Islet precursor cell (in vitro differentiated cells): ENCODE measurements around the gene SORBS1.

Experiments used
- DNase-seq: peaks from one replicate; pipeline ENCODE4 v3.0.0-alpha.2; 2018

The SORBS1 gene

DNA sequence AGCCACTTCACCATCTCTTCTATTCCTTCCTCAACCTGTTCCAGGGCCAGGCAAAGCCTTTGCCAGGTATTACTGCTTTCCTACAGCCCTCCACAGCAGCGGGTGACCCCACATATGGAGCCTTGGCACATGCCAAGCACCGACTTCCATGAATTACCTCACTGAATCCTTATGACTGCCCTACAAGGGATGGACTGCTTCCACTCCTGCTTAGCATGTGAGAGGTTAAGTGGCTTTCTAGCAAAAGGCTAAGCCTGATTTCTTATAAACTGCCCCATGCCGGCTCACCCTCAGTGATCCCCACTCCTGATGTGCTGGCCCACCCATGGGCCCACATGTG lies 226.4 kb downstream of the SORBS1 start:
- DNase-seq, result peak; percentile 26

DNA sequence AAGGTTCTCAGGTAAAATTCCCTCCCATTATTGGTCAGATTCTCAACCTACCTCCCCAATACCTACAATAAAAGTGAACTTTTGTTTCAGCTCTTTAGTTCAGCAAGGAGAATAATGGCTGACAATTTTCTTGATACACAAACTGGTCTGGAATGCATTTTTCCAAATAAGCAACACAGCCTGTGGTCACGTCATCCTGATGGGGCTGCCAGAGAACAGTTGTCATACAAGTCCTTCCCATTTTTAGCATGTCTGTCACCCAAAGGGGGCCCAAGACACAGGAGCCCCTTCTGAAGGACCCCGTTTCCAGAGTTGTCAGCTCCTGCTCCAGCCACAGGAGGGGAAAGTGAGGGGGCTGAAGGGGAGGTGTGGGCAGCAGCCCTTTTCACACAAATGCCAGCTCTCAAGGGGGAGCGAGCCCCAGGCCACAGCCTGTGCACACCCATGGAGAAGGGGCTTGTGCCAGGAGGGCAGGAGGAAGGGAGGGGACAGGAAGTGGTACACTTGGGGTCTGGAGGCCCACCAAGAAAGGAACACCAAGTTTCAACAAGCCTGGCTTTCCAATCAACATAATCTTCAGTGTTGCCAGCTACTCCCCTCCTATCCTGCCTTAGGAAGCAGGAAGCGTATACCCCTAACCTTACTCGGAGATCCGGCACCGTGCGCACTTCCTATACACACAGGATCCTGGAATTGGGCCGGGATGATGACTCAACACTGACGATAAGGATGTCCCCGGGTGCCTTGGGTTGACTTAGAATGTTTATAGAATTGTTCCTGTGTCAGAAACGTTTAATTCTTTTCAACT lies 227.0 kb downstream of the SORBS1 start:
- DNase-seq, result peak; percentile 41

DNA sequence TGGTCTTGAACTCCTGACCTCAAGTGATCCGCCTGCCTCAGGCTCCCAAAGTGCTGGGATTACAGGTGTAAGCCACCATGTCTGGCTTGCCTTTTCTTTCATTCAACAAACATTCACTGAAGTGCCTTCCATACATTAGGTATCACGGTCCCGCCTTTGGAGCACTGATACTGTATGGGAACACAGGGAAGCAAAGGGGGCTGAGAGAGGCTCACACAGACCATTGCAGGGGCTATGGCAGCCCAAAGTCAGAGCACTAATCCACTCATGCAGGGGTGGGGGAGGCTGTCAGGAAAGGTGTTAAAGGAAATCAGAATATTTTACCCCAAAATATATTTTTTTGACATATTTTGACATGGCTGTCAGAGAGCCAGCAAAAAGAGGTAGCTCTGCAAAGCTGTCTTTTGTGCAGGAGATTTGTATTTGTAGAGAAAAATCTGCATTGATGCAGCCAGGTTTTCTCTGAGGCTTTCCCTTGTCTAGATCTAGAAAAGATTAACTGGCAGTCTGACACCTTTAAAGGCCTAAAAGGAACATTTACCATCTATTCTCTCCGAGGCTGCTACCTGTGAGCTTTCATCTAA lies 228.4 kb downstream of the SORBS1 start:
- no peak for DNase-seq

DNA sequence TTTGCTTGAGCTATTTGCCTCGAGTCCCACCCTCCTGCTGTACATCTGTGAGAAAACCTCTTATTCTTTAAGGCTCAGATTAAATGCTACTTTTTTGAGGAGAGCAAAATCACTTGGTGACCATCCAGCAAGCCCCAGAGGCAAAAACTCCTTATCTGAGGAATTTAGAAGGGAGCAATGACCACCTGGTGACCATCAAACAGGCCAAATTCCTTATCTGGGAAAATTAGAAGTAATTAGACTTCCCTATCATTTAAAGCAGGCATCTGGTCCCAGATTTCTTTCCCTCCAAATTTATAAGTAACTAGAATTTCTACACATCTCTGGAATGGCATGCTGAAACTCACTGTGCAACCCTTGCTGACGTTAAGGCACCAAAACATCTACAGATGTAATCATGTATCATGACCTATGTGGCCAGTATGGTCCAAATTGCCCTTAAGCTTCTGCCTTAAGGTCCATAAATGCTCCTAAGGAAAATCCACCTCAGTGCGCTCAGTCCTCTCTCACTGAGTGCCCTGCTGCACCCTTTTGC lies 229.5 kb downstream of the SORBS1 start:
- DNase-seq, result no peak

- no peak for DNase-seq
Measured at GRCh38 chr10:95330966-95331453, 230.2 kb downstream of the SORBS1 start.

GRCh38 chr10:95329296-95329695 lies 231.9 kb downstream of the SORBS1 start:
- DNase-seq, result no peak

DNA sequence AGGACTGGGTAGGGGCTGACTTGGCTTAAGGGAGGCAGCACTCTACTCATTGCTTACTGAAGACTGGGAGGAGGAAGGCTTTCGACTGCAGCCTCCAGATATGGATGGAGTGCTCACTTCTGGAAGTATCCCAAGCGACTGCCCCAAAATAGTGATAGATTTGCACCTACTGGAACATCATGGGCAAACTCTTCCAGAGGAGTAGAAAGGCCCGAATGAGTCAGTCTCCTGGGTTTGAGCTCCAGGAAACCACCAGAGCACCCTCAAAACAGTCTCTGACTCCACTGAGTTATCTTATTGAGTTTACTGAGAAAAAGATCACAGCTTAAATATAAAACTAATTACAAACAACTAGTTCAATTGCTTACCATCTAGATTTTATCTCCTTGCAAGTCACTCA lies 233.2 kb downstream of the SORBS1 start:
- no peak for DNase-seq

- no peak for DNase-seq
Measured at GRCh38 chr10:95327367-95327766, 233.8 kb downstream of the SORBS1 start.

GRCh38 chr10:95326396-95326795 lies 234.8 kb downstream of the SORBS1 start:
- DNase-seq, result no peak

DNA sequence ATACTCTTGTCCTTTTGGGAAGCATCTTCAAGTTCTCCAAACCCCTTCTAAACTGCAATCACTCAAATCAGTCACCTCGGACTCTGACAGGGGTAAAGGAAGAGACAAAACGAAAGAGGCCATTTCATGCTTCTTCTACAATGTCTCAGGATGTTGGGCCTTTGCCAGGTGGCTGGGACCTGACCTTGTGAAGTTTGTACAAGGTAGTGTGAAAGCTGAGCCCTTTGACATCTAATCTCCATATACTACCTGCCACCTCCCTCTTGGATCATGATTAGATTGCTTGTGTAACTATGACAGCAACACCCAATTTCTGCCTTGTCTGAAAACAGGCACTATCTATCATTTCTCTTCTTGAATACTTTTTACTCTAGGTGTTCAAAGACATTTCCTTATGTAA lies 235.3 kb downstream of the SORBS1 start:
- DNase-seq, result no peak

- no peak for DNase-seq
Measured at GRCh38 chr10:95324436-95325268, 236.5 kb downstream of the SORBS1 start.

DNA sequence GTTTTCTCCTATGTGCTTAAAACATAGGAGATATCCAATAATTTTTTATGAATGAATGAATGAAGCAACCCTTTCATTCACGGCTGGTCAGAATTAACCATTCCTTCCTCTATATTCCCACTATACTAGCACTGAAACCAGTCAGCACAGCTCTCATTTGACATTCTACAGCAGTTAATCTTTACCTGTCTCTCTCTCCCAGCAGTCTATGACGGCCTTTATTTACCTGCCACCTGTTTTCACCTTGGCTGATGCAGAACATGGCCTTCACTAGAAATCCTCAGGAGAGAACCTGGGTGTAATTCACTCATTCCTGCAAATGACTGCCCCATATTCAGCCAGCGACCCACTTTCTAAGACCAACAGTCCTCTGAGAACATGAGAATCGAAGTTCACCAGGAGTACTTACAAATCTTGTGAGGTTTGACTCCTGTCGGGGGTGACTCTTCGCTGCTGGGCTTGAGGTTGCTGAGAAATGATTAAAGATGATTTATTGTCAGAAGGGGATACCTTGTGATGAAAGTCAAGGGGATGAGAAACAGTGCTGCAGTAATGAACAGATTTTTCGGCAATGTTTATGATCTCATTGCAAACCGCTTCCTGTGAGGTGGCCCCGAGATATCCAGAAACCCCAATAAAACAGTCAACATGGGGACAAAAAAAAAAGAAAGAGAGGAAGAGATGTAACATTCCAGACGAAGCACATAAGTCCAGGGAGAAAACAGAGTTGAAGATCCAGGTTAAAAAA lies 239.4 kb downstream of the SORBS1 start:
- DNase-seq, result no peak

DNA sequence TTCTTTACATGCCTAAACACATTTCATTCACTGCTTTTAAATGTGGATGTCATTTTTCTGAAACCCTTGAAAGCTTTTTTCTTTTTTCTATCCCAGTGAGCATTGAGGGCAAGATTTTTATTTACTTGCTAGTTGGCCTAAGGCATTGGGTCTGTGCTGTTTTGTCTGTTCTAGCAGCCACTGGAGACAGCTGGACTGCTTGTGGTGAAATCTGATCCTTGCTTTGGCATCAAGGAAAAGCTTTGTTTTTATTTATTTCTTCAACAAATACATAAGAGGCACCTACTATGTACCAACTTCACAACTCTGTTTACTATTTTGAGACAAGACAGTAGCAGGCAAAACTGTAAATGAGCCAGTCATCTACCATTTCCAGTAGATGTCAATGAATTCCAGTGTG lies 241.9 kb downstream of the SORBS1 start:
- DNase-seq, result no peak

GRCh38 chr10:95315509-95315908 lies 245.7 kb downstream of the SORBS1 start:
- DNase-seq, result no peak

- no peak for DNase-seq
Measured at GRCh38 chr10:95314192-95314918, 246.8 kb downstream of the SORBS1 start.

GRCh38 chr10:95312986-95313495 lies 248.1 kb downstream of the SORBS1 start:
- DNase-seq, result no peak

DNA sequence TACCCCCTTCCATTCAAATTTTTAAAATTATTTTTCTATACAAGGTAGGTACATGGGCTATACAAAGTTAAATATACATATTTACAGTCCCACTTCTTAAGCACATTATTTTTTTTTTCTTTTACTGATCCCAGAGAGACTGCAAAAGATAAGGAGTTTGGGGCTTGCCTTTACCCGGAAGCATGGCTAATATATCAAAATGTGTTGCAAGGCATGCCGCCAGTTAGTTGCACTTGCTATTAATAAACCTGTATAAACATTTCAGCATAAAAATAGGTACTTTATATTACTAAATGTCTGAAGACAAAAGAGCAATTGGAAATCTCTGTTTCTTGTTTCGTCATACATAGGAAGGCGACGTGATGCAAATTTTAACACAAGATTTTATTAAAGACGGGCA lies 248.9 kb downstream of the SORBS1 start:
- no peak for DNase-seq

DNA sequence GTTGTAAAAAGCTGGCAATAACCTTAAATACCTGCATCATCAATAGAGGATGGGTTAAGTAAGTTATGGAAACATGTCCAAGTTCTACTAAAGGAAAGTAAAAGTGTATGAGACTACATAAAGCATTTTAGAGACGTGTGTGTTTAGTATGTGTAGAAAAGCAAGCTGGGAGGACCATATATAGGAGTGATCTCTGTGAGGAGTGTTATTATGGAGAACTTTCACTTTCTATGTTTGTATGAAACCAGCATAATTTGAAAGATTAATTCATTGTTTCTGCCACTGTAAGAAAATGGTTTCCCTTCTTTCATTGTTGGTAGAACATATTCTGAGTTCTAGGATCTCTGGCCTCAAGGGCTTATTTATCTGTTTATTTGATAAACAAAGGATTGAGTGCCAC lies 251.2 kb downstream of the SORBS1 start:
- DNase-seq, result no peak

DNA sequence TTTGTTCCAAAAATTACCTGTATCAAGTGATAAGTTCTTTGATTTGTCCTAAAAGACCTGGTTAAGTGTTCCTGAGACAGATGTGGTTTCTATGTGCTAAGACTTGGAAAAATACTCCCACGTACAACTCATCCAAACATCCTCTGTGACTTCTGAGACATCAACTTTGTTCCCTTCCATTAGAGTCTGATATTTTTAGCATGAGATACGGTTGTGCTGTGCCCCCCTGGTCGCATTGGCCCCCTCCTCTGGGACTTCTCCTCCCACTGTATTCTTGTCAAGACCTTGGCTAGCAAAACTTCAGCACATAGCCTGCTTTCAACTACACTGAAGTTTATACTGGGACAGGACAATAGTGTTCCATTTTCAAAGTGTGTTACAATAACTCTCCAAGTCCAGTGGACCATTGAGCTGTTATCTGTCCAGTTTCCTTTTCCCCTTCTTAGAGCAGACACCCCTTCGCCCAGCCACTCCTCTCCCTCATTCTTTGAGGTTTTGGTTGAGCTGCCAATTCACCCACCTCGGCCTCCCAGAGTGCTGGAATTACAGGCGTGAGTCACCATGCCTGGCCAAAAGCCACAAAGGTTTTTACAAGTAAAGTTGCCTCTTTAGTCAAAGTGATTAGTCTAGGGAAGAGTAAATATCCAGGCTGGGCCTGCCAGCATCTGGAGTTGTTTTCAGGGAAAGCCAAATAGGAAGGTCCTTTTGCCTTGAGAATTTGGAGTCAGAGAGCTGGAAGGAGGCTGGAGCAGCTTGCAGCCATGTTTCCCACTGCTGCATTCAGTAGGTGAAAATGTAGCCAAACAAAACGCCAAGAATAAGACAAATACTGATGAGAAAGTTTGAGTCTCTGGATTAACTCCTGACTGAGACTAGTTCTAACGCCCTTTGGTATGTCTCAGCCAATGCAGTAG lies 252.5 kb downstream of the SORBS1 start:
- peak; percentile 98 for DNase-seq

GRCh38 chr10:95306851-95307250 lies 254.3 kb downstream of the SORBS1 start:
- DNase-seq, result no peak

DNA sequence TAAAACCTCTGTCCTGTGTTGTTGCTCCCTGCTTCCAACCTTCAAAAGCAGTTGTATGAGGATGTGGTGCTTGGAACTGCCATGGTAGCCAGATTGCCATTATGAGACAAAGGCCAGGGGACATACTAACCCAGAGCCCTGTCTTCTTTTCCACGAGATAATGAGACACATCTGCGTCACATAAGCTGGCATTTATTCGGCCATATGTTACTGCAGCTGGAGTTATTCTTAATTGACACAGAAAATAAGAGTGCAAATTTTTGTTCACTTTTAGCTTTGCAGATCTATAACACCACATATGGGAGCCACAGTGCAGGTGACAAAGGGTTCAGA lies 254.9 kb downstream of the SORBS1 start:
- no peak for DNase-seq
